Posterior cingulate gyrus (tissue), 11 donors: ENCODE results near the gene TMEM51.
A peak's percentile ranks its signal among the peaks of the same experiment; 100 is the strongest.
"Not testable (repeated sequence)": the region's sequence is repeated elsewhere in the genome, so short reads cannot be mapped to it uniquely, and the experiment has no call there.

Experiments
- DNase-seq, 10 donors: peaks; one replicate each; pipeline versions ENCODE4 v3.0.0 to v3.0.0-alpha.2; 2020 to 2021; ENCODE audit warnings: mixed read lengths in 3 of 10
- intact Hi-C: fragments of 100-400 bp; cut with DNase I; formaldehyde crosslinking; loops from one replicate; pipeline ENCODE4 v1.15.1; 2023

Gene TMEM51

DNA sequence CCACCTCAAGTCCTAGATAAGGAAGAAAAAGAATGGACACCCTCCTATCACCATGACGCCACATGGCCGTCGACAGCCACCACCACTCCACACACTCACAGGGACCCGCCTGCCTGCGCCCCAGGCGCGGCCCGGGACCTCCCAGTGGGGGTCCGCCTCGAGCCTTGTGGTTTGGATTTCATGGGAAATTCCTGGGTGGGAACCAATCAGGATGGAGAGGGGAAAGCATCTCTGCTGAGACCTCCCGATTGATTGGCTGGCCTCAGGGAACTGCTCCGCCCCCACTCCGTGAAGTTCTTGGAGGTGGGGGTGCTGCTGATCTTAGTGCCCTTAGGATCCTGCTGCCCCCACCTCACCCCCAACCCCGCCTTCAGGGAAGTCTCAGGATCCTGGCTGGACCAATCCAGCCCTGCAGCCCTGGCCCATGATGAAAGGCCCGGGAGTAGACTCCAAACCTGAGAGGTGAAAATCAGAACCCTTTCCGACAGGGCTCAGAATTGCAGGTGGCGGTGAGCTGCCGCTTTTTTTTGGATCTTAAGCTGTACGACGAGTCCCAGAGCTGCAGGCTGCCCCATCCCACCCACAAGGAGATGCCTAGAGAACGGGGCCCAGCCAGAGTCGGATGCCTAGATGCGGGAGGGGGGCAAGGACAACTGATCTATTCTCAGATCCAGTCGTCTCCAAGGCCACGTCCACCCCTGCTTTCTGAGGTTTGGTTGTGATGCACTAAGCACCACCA is 29.0 kb upstream of the TMEM51 start:
- peak in 1 of 10 donors; percentile 73 for DNase-seq

DNA sequence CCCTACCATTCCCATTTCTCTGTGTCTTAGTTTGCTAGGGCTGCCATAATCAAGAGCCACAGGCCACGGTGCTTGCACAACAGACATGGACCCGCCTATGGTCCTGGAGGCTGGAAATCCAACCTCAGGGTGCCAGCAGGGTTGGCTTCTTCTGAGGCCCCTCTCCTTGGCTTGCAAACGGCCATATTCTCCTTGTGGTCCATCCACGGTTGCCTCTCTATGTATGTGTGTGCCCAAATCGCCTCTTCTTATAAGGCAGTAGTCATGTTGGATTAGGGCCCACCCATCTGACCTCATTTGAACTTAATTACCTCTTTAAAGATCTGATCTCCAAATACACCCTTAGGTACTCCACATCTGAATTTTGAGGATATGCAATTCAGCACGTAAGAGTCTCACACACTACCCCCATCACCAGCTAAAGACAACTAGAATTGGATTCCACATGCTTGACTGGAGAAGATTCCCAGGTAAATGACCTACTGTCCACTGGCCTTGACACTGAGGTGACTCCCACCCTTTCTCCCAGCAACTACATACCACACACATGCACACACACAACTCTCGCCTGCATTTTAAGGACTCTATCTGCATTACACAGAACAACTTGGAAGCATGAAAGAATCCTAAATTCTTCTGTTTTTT is 28.3 kb upstream of the TMEM51 start:
- DNase-seq, result no peak
- intact Hi-C loops, result loop anchor here (10.0 kb wide), 1 partner anchor 150 kb away; no protein-coding TSS in a partner anchor

More for the DNA sequence above, 29.0 kb upstream of the TMEM51 start:
- intact Hi-C loops, result loop anchor here (10.0 kb wide), 1 partner anchor 150 kb away; no protein-coding TSS in a partner anchor

- intact Hi-C loops, result loop anchor here (2.0 to 10.0 kb wide), 2 partner anchors 147 to 177 kb away; no protein-coding TSS in a partner anchor
- no peak for DNase-seq
Observed at GRCh38 chr1:15128077-15128476, 25.5 kb upstream of the TMEM51 start.

DNA sequence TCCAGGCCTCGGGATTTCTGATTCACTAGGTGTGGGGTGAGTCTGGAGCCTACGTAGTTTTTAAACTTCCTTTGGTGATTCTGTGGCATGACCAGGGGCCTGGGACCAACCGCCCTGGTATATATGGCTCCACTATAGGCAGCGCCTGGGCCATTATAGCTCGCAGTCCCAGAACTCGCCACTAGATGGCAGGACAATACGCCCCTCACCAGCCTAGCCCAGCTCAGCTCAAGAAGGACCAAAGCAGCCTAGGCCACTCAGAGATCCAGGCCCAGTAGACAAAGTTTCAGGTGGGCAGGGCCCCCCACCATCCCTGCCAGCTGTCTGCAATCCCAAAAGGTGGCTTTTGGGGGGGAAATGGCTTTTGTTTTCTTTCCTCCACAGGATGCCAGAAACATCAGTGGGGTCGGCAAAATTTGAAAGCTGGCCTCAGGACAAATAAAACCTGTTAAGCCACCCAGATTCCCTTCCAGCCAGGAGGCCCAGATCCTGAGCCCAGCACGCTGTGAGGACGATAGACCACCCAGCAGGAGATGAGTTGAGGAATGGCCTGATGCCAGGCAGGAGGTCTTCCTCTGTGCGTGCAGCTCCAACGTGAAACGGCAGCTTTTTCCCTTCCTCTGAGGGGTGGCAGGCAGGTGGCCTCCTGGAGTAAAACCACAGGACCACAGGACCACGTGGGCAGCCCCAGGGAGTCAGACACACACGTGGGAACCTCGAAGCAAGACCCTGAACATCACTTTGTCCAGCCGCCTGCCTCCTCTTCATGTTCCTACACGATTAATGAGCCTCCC is 24.8 kb upstream of the TMEM51 start:
- DNase-seq, result peak in 8 of 10 donors; percentile 32 to 92 (median 66)
- intact Hi-C loops, result loop anchor here (2.0 to 10.0 kb wide), 2 partner anchors 146 to 176 kb away; no protein-coding TSS in a partner anchor

- DNase-seq, result no peak
- intact Hi-C loops, result loop anchor here (2.0 to 10.0 kb wide), 2 partner anchors 145 to 175 kb away; no protein-coding TSS in a partner anchor
Observed at GRCh38 chr1:15129944-15130343, 23.6 kb upstream of the TMEM51 start.

DNA sequence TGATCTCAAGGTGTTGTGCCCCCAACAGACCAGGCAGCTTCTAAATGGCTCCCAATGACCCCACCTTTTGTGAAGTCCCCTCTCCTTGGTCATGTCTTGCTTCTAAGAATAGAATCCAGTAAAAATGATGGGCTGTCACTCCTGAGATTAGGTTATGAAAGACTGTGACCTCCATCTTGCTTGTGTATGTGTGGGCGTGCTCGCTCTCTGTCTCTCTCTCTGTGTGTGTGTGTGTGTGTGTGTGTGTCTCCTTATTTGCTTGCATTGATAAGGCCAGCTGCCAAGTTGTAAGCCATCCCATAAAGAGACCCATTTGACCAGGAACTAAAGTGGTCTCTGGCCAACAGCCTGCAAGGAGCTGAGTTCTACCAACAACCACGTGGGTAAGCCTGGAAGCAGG is 22.9 kb upstream of the TMEM51 start:
- DNase-seq, result peak in 1 of 10 donors; percentile 16
- intact Hi-C loops, result no loop called here

DNA sequence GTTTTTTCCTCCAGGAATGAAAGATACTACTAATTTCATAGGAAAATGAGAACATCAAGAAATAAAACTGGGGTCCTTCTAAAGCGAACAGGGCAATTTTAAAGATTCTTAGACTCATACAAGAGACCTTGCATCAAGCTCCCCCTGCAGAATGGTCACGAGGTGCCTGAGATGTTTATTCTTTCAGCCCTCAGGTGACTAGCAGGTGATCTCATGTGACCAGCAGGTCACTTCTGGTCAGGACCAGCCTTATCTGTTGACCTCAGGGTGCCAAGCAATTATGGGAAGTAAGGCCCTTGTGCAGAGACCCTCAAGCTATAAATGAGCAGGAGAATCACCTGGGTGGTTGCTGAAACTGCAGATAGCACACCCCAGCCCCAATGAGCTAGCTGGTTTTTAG is 20.6 kb upstream of the TMEM51 start:
- DNase-seq, result peak in 1 of 10 donors; percentile 11
- intact Hi-C loops, result no loop called here

DNA sequence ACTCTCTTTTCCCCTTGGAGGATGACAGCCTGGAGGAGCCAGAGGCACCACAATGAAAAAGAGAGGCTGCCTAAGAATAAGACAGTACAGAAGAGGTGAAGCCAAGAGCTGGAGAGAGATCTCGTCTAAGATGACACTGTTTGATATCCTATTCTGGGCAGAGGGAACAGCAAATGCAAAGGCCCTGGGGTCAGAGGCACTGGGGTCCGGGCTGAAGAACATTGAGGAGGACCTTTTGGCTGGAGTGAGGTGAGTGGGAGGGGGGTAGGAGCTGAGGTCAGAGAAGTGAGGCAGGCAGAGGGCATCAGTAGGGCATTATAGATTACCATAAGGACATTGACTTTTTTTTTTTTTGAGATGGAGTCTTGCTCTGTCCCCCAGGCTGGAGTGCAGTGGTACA is 19.3 kb upstream of the TMEM51 start:
- intact Hi-C loops, result no loop called here
- peak in 2 of 10 donors; percentile 9 to 25 for DNase-seq

DNA sequence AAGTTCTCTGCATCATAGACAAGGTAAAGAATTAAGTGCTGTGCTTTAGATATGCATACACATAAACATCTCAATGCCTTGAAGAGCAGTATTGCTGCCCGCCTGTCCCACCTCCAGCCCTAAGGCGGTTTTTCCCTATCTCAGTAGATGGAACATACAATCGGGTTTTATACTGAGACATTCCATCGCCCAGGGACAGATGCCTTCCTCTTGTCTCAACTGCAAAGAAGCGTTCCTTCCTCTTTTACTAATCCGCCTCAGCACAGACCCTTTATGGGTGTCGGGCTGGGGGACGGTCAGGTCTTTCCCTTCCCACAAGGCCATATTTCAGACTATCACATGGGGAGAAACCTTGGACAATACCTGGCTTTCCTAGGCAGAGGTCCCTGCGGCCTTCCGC is 17.9 kb upstream of the TMEM51 start:
- intact Hi-C loops, result not testable (repeated sequence)
- peak in 2 of 10 donors; percentile 15 to 16 for DNase-seq

DNA sequence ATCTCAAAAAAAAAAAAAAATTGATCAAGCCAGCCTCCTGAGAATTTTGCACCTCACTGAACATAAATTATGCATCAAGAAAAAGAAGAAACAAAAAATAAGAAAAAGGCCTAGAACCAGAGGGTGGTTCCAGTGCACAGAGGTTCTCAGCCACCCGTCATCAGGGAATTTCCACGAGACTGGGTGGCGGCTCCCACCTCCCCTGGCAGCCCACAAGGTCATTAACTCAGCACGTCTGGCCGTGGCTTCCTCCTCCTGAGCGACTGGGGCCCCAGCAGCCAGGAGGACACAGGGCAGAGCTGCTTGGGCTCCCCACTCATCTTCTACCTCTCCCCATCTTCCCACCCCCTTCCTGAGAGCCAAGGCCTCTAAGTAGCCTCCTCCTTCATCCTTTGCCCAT is 15.7 kb upstream of the TMEM51 start:
- peak in 1 of 10 donors; percentile 32 for DNase-seq
- intact Hi-C loops, result no loop called here

DNA sequence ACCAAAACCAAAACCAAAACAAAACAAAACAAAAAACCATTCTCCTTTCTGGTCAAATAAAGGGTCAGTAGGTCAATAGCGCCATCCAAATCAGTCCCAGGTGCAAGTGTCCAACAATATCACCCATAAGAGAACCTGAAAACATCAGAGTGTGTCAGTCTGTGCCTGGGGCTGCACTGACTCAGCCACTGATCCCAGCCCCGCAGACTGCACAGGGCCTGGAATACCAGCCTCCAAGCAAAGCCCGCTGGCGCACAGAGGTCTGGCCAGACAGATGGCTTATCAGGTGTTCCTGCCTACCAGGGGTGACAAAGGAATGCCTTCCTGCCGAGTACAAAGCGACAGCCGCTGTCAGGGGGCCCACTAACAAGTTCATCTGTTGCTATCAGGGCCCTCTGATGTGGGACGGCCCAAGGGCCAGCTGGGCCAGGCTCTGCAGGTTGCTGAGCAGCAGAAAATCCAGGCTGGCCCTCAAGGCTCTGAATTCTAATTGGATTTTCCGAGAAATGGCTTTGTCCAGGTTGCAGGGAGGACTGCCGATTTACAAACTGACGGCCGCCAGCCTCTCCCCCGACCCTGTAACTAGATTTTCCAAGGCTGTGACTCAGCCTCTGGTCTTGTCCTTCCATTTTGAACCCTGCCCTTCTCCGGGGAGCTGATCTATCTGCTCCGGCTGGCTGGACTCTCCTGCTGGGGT is 13.7 kb upstream of the TMEM51 start:
- DNase-seq, result peak in 2 of 10 donors; percentile 60 to 73
- intact Hi-C loops, result no loop called here

GRCh38 chr1:15141935-15142539 is 11.5 kb upstream of the TMEM51 start:
- intact Hi-C loops, result no loop called here
- no peak for DNase-seq

- intact Hi-C loops, result no loop called here
- no peak for DNase-seq
Observed at GRCh38 chr1:15145327-15145726, 8.2 kb upstream of the TMEM51 start.

DNA sequence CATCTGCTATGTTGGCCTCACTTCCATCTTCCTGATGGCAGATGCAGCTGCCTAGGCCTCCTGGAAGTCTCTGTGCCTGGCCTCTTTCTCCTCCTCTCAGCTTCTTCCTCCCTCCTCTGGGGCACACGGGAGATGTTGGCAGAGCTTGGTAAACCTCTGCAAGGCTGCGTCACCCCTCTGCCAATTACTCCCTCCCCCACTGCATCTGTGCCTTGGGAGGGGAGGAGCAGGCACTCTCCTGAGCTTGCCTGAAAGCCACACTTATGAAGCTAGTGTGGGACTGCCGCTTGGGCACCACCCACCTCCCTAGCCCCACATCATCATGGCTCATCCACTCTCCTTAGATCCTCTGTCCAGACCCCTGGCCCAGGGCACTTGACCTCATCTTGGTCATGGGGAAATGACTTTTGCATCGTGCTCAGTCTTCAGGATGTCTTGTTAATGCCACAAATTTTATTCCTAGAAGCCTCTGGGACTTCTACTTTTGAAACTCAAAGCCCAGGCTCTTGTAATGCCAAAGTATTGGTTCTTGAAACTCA is 7.3 kb upstream of the TMEM51 start:
- intact Hi-C loops, result no loop called here
- peak in 1 of 10 donors; percentile 63 for DNase-seq

GRCh38 chr1:15146971-15147376 is 6.6 kb upstream of the TMEM51 start:
- intact Hi-C loops, result no loop called here
- DNase-seq, result peak in 1 of 10 donors; percentile 49

- DNase-seq, result peak in 1 of 10 donors; percentile 10
- intact Hi-C loops, result no loop called here
Observed at GRCh38 chr1:15148004-15148403, 5.5 kb upstream of the TMEM51 start.

DNA sequence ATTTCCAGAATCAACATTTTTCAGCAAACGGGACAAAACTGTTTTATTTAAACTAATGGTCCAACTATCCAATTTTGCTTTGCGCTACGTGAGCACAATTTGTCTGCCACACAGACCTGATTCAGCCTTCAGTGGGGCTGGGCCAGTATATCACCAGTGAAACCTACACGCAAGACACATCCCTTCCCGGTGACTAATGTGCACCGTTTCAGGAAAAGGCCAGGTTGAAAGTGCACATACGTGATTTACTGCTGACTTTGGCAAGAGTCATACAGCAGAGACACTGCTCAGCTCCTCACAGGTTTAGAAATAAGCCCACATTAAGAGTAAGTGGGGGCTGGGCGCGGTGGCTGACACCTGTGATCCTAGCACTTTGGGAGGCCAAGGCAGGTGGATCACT is 5.1 kb upstream of the TMEM51 start:
- intact Hi-C loops, result no loop called here
- peak in 1 of 10 donors; percentile 71 for DNase-seq

- intact Hi-C loops, result no loop called here
- DNase-seq, result no peak
Observed at GRCh38 chr1:15148941-15149340, 4.6 kb upstream of the TMEM51 start.

- intact Hi-C loops, result loop anchor here (5.0 to 10.0 kb wide), 2 partner anchors 62 to 284 kb away; partner anchors contain the start of gene CTRC
- no peak for DNase-seq
Observed at GRCh38 chr1:15150376-15150775, 3.2 kb upstream of the TMEM51 start.
